Measurements from ENCODE around the gene CSTF2.

DNA sequence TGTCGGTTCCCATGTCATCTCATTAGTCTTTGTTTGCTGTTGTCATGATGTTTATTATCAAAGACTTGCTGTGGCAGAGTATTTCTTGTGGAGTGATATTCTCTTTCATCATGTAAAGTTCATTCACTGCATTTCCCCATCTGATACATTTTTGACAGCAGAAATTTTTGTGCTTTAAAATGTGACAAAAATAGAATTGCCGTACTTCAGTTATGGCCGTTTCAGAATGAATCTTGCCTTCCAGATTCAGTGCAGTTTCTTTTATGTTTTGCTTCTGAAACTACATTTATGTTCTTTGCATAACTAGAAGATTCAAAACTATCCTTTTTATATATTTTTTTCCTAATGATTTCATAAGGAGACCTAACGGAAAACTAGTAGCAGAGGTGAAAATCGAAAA, 10.0 kb downstream of the CSTF2 start:
- no peak for TF ChIP-seq POLR2A (IDR thresholded peaks at IDR 0.05)
- TF ChIP-seq, protein P1, sequence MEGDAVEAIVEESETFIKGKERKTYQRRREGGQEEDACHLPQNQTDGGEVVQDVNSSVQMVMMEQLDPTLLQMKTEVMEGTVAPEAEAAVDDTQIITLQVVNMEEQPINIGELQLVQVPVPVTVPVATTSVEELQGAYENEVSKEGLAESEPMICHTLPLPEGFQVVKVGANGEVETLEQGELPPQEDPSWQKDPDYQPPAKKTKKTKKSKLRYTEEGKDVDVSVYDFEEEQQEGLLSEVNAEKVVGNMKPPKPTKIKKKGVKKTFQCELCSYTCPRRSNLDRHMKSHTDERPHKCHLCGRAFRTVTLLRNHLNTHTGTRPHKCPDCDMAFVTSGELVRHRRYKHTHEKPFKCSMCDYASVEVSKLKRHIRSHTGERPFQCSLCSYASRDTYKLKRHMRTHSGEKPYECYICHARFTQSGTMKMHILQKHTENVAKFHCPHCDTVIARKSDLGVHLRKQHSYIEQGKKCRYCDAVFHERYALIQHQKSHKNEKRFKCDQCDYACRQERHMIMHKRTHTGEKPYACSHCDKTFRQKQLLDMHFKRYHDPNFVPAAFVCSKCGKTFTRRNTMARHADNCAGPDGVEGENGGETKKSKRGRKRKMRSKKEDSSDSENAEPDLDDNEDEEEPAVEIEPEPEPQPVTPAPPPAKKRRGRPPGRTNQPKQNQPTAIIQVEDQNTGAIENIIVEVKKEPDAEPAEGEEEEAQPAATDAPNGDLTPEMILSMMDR (IDR thresholded peaks at IDR 0.05), result no peak
